ENCODE data around the gene SLCO3A1.

GRCh38 chr15:91880373-91880772, 26.9 kb downstream of the SLCO3A1 start:
- no peak for TF ChIP-seq CTCF (tag by site-specific recombination; IDR thresholded peaks at IDR 0.05)
- TF ChIP-seq ZNF830 (tag by site-specific recombination; IDR thresholded peaks at IDR 0.05; ENCODE audit: low read depth): no peak
- no peak for TF ChIP-seq TCF7L2 (IDR thresholded peaks at IDR 0.05; ENCODE audit: borderline replicate concordance, low read depth, low read length)
- TF ChIP-seq PRDM4 (tag by site-specific recombination; IDR thresholded peaks at IDR 0.05): no peak
- no peak for TF ChIP-seq ZNF121 (tag by site-specific recombination; IDR thresholded peaks at IDR 0.05)
- no peak for TF ChIP-seq ZBTB10 (tag by site-specific recombination; IDR thresholded peaks at IDR 0.05)
- no peak for TF ChIP-seq ZNF274 (IDR thresholded peaks at IDR 0.05; ENCODE audit: low read length)
- TF ChIP-seq ZNF274 (tag by site-specific recombination; IDR thresholded peaks at IDR 0.05; ENCODE audit: borderline replicate concordance): no peak
- TF ChIP-seq REPIN1 (tag by site-specific recombination; IDR thresholded peaks at IDR 0.05; ENCODE audit: low read depth): no peak
- no peak for TF ChIP-seq ZNF132 (tag by site-specific recombination; IDR thresholded peaks at IDR 0.05; ENCODE audit: borderline replicate concordance)
- TF ChIP-seq ZNF394 (tag by site-specific recombination; IDR thresholded peaks at IDR 0.05; ENCODE audit: borderline replicate concordance): no peak
- TF ChIP-seq ZNF639 (tag by site-specific recombination; IDR thresholded peaks at IDR 0.05): no peak
- no peak for TF ChIP-seq ZNF18 (tag by site-specific recombination; IDR thresholded peaks at IDR 0.05)
